Neural crest cell (in vitro differentiated cells): Measurements from ENCODE around the gene SLC30A7. TPM values are rescaled to one million over a fixed set of nuclear protein-coding genes. Genes with fewer than 3 reads are reported as not detected.

ENCODE experiments used
- DNase-seq: peaks from one replicate; pipeline ENCODE4 v3.0.0; 2021; ENCODE audit warnings: low read depth, mixed read lengths, low spot score
- H3K27ac Mint-ChIP-seq: one replicate; pipeline ENCODE4 v1.8.0; 2021; ENCODE audit warnings: mild to moderate bottlenecking, mixed read lengths; ENCODE audit not compliant: unreplicated experiment
- H3K27me3 Mint-ChIP-seq: 2 replicates; pipeline ENCODE4 v1.8.0; 2021; ENCODE audit warnings: low read depth, mild to moderate bottlenecking, mixed read lengths
- H3K36me3 Mint-ChIP-seq: 2 replicates; pipeline ENCODE4 v1.8.0; 2021; ENCODE audit warnings: low read depth, mild to moderate bottlenecking, mixed read lengths
- H3K4me1 Mint-ChIP-seq: 2 replicates; pipeline ENCODE4 v1.8.0; 2021; ENCODE audit warnings: mixed read lengths
- H3K4me3 Mint-ChIP-seq: one replicate; pipeline ENCODE4 v1.8.0; 2021; ENCODE audit warnings: mild to moderate bottlenecking, mixed read lengths
- H3K9me3 Mint-ChIP-seq: 2 replicates; pipeline ENCODE4 v1.8.0; 2021; ENCODE audit warnings: mixed read lengths
- total RNA-seq: library from RNA; stranded (reverse); gene quantifications from 2 replicates; pipeline ENCODE4 v1.2.1, GENCODE V29; 2021
- TF ChIP-seq, protein P1 (sequence below): fragments of 200-600 bp; sonication (generic); conservative IDR thresholded peaks from 2 replicates; pipeline ENCODE4 v1.5.0; 2021; ENCODE audit warnings: antibody characterized with exemption, mild to moderate bottlenecking

The SLC30A7 gene
- total RNA-seq, 1 donor from 2014 or later, result 22.9 TPM

DNA sequence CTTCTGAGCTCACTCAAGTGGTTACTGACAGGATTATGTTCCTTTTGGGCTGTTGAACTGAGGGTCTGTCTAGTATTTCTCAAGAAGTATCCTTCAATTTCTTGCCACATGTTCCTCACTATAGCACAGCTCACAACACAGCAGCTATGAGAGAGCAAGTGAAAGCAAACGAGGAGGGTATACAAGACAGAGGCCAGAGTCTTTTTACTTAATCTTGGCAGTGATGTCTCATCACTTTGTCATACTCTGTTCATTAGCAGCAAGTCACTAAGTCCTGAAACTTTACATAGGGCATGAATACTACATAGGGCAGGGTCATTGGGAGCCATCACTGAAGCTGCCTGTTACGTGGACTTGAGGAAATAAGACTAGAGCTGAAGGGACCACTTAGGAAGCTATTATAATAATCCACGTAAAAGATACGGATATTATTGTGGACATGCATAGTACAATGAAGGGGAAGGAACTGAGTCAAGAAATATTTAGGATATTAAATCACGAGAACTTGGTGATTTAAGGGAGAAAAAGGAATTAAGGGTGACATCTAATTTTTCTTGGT is 63.7 kb downstream of the SLC30A7 start:
- Mint-ChIP-seq H3K27me3 (no peaks in the 10 kb centered on the region), H3K4me3 (no peak overlapping the region), H3K9me3 (no peaks in the 10 kb centered on the region), H3K4me1 (peaks cover 5% of the 10 kb centered on the region), H3K36me3 (peaks cover 5% of the 10 kb centered on the region), H3K27ac (no peak overlapping the region)
- TF ChIP-seq, protein P1, sequence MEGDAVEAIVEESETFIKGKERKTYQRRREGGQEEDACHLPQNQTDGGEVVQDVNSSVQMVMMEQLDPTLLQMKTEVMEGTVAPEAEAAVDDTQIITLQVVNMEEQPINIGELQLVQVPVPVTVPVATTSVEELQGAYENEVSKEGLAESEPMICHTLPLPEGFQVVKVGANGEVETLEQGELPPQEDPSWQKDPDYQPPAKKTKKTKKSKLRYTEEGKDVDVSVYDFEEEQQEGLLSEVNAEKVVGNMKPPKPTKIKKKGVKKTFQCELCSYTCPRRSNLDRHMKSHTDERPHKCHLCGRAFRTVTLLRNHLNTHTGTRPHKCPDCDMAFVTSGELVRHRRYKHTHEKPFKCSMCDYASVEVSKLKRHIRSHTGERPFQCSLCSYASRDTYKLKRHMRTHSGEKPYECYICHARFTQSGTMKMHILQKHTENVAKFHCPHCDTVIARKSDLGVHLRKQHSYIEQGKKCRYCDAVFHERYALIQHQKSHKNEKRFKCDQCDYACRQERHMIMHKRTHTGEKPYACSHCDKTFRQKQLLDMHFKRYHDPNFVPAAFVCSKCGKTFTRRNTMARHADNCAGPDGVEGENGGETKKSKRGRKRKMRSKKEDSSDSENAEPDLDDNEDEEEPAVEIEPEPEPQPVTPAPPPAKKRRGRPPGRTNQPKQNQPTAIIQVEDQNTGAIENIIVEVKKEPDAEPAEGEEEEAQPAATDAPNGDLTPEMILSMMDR, result no peak
- DNase-seq, result no peak

DNA sequence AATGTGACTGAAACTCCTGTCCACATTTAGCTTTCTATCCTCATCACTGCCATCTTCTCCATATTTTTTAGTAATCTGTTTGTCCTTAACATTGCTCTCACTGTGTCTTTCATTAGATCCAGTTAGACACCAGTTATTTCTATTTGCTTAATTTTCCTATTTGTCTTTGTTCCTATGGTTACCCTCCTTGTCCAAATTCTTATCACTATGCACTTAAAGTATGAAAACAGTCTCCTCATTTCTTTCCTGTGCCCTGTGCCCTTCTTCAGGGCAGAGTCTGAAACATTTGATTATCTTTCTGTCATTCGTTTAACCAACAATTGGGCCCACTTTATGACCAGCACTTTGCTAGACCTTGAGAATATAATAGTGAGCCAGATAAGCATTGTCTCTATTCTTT is 64.2 kb downstream of the SLC30A7 start:
- Mint-ChIP-seq H3K4me1 (peaks cover 5% of the 10 kb centered on the region), H3K27me3 (no peaks in the 10 kb centered on the region), H3K27ac (no peak overlapping the region), H3K4me3 (no peak overlapping the region), H3K36me3 (peaks cover 5% of the 10 kb centered on the region), H3K9me3 (no peaks in the 10 kb centered on the region)
- no peak for DNase-seq
- TF ChIP-seq, protein P1, result no peak

DNA sequence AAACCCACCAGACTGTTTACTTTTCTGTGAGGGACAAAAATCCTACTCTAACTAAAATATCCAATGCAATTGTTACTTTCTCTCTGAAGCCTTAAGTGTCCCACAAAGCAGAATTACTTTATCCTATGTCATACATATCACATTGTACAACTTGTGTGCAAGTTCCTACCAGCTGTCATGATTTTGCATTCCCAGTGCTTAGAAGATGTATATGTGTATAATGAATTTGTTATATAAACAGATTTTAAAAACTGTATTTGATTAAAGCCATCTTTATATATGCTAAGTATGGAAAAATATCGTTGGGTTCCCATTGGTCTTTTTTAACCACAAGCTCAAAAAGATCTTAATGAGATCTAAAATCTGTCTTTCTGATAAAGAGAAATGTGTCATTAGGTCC is 72.7 kb downstream of the SLC30A7 start:
- no peak overlapping the region for H3K27ac Mint-ChIP-seq
- no peaks in the 10 kb centered on the region for H3K27me3 Mint-ChIP-seq
- no peaks in the 10 kb centered on the region for H3K9me3 Mint-ChIP-seq
- TF ChIP-seq, protein P1, result no peak
- H3K4me3 Mint-ChIP-seq, result no peak overlapping the region
- H3K36me3 Mint-ChIP-seq, result peaks cover 4% of the 10 kb centered on the region
- H3K4me1 Mint-ChIP-seq, result peaks cover 12% of the 10 kb centered on the region
- DNase-seq, result no peak

DNA sequence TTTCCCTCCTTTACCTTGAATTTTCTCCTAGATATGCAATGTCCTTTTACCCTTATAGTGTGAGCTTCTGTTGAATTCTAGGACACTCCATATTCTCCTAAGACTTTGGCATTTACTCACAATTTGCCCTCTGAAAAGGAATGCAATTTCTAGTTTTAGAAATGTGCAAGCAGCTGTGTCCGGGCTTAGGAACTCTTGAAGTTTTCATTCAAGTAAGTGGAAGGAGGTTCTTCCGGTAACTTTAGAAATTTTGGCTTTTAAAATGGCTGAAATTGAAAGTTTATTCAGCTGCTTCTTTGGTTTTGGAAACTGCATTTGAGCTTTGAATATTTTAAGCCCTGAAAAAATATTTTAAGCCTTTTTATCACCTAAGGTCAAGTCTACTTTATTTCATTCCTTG is 73.4 kb downstream of the SLC30A7 start:
- no peaks in the 10 kb centered on the region for H3K27me3 Mint-ChIP-seq
- TF ChIP-seq, protein P1, result no peak
- H3K9me3 Mint-ChIP-seq, result no peaks in the 10 kb centered on the region
- peaks cover 12% of the 10 kb centered on the region for H3K4me1 Mint-ChIP-seq
- peaks cover 7% of the 10 kb centered on the region for H3K36me3 Mint-ChIP-seq
- DNase-seq, result no peak
- H3K27ac Mint-ChIP-seq, result no peak overlapping the region
- no peak overlapping the region for H3K4me3 Mint-ChIP-seq

DNA sequence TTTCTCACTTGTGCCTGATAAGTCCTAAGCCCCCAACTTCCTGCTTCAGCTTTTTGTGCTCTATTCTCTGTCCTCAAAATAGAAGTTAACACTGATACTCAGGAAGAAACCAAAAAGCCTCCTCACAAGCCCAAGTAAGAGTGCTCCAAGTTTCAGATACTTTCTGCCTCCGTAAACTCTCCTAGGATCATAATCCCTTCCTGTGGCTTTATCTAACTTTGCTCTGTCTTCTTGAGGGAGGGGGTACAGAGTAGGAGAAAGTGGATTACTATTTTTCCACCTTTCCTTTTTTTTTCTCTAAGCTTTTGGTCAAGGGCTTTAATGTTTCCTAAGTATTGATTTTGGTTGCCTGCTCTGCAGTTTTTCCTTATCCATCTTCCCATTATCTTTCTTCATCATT is 75.1 kb downstream of the SLC30A7 start:
- H3K27ac Mint-ChIP-seq, result peak overlapping the region; percentile 65
- no peaks in the 10 kb centered on the region for H3K9me3 Mint-ChIP-seq
- no peak overlapping the region for H3K4me3 Mint-ChIP-seq
- no peaks in the 10 kb centered on the region for H3K27me3 Mint-ChIP-seq
- TF ChIP-seq, protein P1, result no peak
- H3K36me3 Mint-ChIP-seq, result peaks cover 10% of the 10 kb centered on the region
- H3K4me1 Mint-ChIP-seq, result peaks cover 12% of the 10 kb centered on the region
- DNase-seq, result no peak

DNA sequence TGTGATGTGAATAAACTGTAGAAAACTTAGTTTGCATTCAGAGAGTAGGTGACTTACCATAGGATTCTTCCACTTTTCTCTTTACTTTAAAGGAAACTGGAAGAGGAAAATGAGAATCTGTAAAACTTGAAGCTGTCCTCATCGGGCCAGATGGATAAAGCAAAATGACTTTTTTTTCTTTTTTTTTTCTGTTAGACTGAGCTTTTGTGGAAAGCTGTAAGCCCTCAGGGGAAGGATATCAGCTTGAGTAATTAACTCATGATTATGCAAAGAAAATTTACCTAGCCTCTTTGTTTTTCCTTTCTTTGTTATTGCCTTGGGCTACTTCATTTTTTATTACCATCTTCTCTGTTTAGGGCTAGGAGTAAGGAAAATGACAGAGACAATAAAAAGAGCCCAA is 76.3 kb downstream of the SLC30A7 start:
- no peak overlapping the region for H3K4me3 Mint-ChIP-seq
- no peak overlapping the region for H3K27ac Mint-ChIP-seq

More for the DNA sequence above, 76.3 kb downstream of the SLC30A7 start:
- Mint-ChIP-seq H3K36me3 (peaks cover 10% of the 10 kb centered on the region), H3K4me1 (peaks cover 12% of the 10 kb centered on the region), H3K9me3 (no peaks in the 10 kb centered on the region), H3K27me3 (no peaks in the 10 kb centered on the region)
- no peak for DNase-seq
- TF ChIP-seq, protein P1, result no peak
